ENCODE measurements around the gene SCN3B.

GRCh38 chr11:123653483-123653826 is 969 bp downstream of the SCN3B start:
- TF ChIP-seq POLR2A (IDR thresholded peaks at IDR 0.05) (no peak), CTCF (IDR thresholded peaks at IDR 0.05) (no peak), EP300 (IDR thresholded peaks at IDR 0.05) (no peak), POLR2AphosphoS5 (IDR thresholded peaks at IDR 0.05) (no peak)

Measured in upper lobe of left lung (tissue), 4 donors.